ENCODE measurements around the gene VPS9D1. TPM values are rescaled to one million over a fixed set of nuclear protein-coding genes. Genes with fewer than 3 reads are reported as not detected.

VPS9D1 gene
- total and polyA plus RNA-seq, 2 experiments from 2014 or later, result 2.1 to 2.2 TPM

DNA sequence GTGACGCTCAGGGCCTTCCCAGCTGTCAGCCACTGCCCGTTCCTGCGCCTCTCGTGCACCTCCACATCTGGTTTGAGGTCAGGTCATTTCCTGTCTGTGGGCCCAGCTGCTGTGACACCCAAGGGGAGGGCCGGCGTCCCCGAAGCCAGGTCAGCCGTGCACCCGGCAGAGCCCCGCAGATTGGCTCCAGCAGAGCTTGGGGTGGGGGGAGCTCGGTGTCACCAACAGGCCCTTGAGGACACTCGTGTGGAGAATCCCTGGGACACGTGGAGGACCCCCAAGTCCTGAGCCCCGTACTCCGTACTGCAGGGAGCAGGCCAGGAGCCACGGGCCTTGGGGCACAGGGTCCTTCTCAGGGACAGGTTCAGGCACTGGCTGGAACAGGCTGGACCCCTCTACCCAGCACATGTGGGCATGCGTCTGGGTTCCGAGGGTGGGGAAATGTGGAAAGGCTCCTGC is 24.0 kb downstream of the VPS9D1 start:
- Histone ChIP-seq H3K36me3 (ENCODE audit: insufficient read depth) (0 out of 2 replicates have a peak, but pooled peaks cover 2% of the 10 kb centered on the region), H3F3A (replicated peaks; ENCODE audit: low read depth) (peaks cover 15% of the 10 kb centered on the region; the same call in 1 of the 2 replicates), H2AFZ (no peak overlapping the region), H3K4me1 (ENCODE audit: insufficient read depth) (peaks cover 7% of the 10 kb centered on the region; the same call in 1 of the 2 replicates), H4K20me1 (replicated peaks; ENCODE audit: insufficient read depth) (peaks cover 4% of the 10 kb centered on the region), H3K4me2 (no peak overlapping the region), H3K9me2 (ENCODE audit: insufficient read depth) (no peaks in the 10 kb centered on the region), H3K4me3 (no peak overlapping the region), H3K79me2 (replicated peaks; ENCODE audit: insufficient read depth) (no peaks in the 10 kb centered on the region), H3K27me3 (ENCODE audit: insufficient read depth) (no peaks in the 10 kb centered on the region), H3K27ac (ENCODE audit: low read depth) (no peak overlapping the region)
- H3K4me3 Mint-ChIP-seq, result no peak overlapping the region
- H3K4me1 Mint-ChIP-seq, result peaks cover 3% of the 10 kb centered on the region; the same call in 1 of the 3 replicates
- no peak for ATAC-seq
- TF ChIP-seq, protein P1, sequence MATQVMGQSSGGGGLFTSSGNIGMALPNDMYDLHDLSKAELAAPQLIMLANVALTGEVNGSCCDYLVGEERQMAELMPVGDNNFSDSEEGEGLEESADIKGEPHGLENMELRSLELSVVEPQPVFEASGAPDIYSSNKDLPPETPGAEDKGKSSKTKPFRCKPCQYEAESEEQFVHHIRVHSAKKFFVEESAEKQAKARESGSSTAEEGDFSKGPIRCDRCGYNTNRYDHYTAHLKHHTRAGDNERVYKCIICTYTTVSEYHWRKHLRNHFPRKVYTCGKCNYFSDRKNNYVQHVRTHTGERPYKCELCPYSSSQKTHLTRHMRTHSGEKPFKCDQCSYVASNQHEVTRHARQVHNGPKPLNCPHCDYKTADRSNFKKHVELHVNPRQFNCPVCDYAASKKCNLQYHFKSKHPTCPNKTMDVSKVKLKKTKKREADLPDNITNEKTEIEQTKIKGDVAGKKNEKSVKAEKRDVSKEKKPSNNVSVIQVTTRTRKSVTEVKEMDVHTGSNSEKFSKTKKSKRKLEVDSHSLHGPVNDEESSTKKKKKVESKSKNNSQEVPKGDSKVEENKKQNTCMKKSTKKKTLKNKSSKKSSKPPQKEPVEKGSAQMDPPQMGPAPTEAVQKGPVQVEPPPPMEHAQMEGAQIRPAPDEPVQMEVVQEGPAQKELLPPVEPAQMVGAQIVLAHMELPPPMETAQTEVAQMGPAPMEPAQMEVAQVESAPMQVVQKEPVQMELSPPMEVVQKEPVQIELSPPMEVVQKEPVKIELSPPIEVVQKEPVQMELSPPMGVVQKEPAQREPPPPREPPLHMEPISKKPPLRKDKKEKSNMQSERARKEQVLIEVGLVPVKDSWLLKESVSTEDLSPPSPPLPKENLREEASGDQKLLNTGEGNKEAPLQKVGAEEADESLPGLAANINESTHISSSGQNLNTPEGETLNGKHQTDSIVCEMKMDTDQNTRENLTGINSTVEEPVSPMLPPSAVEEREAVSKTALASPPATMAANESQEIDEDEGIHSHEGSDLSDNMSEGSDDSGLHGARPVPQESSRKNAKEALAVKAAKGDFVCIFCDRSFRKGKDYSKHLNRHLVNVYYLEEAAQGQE (IDR thresholded peaks at IDR 0.05; ENCODE audit: unreplicated experiment), result no peak
- TF ChIP-seq, protein P2, sequence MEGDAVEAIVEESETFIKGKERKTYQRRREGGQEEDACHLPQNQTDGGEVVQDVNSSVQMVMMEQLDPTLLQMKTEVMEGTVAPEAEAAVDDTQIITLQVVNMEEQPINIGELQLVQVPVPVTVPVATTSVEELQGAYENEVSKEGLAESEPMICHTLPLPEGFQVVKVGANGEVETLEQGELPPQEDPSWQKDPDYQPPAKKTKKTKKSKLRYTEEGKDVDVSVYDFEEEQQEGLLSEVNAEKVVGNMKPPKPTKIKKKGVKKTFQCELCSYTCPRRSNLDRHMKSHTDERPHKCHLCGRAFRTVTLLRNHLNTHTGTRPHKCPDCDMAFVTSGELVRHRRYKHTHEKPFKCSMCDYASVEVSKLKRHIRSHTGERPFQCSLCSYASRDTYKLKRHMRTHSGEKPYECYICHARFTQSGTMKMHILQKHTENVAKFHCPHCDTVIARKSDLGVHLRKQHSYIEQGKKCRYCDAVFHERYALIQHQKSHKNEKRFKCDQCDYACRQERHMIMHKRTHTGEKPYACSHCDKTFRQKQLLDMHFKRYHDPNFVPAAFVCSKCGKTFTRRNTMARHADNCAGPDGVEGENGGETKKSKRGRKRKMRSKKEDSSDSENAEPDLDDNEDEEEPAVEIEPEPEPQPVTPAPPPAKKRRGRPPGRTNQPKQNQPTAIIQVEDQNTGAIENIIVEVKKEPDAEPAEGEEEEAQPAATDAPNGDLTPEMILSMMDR (conservative IDR thresholded peaks at IDR 0.05; ENCODE audit: low read depth in 2 of 2), result no peak
- TF ChIP-seq, protein P3, sequence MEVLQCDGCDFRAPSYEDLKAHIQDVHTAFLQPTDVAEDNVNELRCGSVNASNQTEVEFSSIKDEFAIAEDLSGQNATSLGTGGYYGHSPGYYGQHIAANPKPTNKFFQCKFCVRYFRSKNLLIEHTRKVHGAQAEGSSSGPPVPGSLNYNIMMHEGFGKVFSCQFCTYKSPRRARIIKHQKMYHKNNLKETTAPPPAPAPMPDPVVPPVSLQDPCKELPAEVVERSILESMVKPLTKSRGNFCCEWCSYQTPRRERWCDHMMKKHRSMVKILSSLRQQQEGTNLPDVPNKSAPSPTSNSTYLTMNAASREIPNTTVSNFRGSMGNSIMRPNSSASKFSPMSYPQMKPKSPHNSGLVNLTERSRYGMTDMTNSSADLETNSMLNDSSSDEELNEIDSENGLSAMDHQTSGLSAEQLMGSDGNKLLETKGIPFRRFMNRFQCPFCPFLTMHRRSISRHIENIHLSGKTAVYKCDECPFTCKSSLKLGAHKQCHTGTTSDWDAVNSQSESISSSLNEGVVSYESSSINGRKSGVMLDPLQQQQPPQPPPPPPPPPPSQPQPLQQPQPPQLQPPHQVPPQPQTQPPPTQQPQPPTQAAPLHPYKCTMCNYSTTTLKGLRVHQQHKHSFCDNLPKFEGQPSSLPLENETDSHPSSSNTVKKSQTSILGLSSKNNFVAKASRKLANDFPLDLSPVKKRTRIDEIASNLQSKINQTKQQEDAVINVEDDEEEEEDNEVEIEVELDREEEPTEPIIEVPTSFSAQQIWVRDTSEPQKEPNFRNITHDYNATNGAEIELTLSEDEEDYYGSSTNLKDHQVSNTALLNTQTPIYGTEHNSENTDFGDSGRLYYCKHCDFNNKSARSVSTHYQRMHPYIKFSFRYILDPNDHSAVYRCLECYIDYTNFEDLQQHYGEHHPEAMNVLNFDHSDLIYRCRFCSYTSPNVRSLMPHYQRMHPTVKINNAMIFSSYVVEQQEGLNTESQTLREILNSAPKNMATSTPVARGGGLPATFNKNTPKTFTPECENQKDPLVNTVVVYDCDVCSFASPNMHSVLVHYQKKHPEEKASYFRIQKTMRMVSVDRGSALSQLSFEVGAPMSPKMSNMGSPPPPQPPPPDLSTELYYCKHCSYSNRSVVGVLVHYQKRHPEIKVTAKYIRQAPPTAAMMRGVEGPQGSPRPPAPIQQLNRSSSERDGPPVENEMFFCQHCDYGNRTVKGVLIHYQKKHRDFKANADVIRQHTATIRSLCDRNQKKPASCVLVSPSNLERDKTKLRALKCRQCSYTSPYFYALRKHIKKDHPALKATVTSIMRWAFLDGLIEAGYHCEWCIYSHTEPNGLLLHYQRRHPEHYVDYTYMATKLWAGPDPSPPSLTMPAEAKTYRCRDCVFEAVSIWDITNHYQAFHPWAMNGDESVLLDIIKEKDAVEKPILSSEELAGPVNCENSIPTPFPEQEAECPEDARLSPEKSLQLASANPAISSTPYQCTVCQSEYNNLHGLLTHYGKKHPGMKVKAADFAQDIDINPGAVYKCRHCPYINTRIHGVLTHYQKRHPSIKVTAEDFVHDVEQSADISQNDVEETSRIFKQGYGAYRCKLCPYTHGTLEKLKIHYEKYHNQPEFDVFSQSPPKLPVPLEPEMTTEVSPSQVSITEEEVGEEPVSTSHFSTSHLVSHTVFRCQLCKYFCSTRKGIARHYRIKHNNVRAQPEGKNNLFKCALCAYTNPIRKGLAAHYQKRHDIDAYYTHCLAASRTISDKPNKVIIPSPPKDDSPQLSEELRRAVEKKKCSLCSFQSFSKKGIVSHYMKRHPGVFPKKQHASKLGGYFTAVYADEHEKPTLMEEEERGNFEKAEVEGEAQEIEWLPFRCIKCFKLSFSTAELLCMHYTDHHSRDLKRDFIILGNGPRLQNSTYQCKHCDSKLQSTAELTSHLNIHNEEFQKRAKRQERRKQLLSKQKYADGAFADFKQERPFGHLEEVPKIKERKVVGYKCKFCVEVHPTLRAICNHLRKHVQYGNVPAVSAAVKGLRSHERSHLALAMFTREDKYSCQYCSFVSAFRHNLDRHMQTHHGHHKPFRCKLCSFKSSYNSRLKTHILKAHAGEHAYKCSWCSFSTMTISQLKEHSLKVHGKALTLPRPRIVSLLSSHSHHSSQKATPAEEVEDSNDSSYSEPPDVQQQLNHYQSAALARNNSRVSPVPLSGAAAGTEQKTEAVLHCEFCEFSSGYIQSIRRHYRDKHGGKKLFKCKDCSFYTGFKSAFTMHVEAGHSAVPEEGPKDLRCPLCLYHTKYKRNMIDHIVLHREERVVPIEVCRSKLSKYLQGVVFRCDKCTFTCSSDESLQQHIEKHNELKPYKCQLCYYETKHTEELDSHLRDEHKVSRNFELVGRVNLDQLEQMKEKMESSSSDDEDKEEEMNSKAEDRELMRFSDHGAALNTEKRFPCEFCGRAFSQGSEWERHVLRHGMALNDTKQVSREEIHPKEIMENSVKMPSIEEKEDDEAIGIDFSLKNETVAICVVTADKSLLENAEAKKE (CRISPR knock-in tag; IDR thresholded peaks at IDR 0.05), result no peak
- no peak for TF ChIP-seq EZH2phosphoT487 (IDR thresholded peaks at IDR 0.05; ENCODE audit: unreplicated experiment)
- no peak for TF ChIP-seq ZNF114 (CRISPR knock-in tag; IDR thresholded peaks at IDR 0.05)
- no peak for TF ChIP-seq STAT1 (IDR thresholded peaks at IDR 0.05; ENCODE audit: unreplicated experiment)
- TF ChIP-seq, protein P4, sequence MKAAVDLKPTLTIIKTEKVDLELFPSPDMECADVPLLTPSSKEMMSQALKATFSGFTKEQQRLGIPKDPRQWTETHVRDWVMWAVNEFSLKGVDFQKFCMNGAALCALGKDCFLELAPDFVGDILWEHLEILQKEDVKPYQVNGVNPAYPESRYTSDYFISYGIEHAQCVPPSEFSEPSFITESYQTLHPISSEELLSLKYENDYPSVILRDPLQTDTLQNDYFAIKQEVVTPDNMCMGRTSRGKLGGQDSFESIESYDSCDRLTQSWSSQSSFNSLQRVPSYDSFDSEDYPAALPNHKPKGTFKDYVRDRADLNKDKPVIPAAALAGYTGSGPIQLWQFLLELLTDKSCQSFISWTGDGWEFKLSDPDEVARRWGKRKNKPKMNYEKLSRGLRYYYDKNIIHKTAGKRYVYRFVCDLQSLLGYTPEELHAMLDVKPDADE (IDR thresholded peaks at IDR 0.05), result no peak
- TF ChIP-seq EZH2 (IDR thresholded peaks at IDR 0.05; ENCODE audit: low read depth, unreplicated experiment), result no peak
- no peak for TF ChIP-seq POLR2AphosphoS5 (IDR thresholded peaks at IDR 0.05; ENCODE audit: low read depth)
- no peak for TF ChIP-seq JUNB (IDR thresholded peaks at IDR 0.05; ENCODE audit: unreplicated experiment)
- no peak for TF ChIP-seq CREB1 (CRISPR knock-in tag; IDR thresholded peaks at IDR 0.05; ENCODE audit: low read depth)
- no peak for TF ChIP-seq NANOG (IDR thresholded peaks at IDR 0.05; ENCODE audit: borderline replicate concordance)
- TF ChIP-seq ZNF331 (CRISPR knock-in tag; IDR thresholded peaks at IDR 0.05; ENCODE audit: low read depth), result no peak
- no peak for DNase-seq (ENCODE audit: low spot score)
- H3K27me3 Mint-ChIP-seq (ENCODE audit: insufficient read depth, low read depth, poor library complexity), result peaks cover 19% of the 10 kb centered on the region
- H3K9me3 Mint-ChIP-seq, result no peaks in the 10 kb centered on the region
- H3K27ac Mint-ChIP-seq, result no peak overlapping the region
- H3K36me3 Mint-ChIP-seq (ENCODE audit: low read depth), result peaks cover 33% of the 10 kb centered on the region

Data from GM23338 (cell line).